HCT116 (cell line): ENCODE data around the gene IMPA2. TPM values are rescaled to one million over a fixed set of nuclear protein-coding genes. Genes with fewer than 3 reads are reported as not detected.

Source experiments
- ATAC-seq: fragments of 200-7000 bp; cut with Tn5 transposase; 2 replicates; pipeline ENCODE4 v1.9.1; 2020; ENCODE audit warnings: mild to moderate bottlenecking, moderate library complexity
- BruUV-seq: library from RNA; stranded (reverse); fragments of 400-500 nt; replicated peaks from 2 replicates; lab custom pipeline; 2021; lab: Mats Ljungman, UMichigan
- CTCF ChIA-PET: fragments of 300-600 bp; sonication (Branson Sonifier 250); formaldehyde crosslinking; loops from one replicate; lab custom pipeline; 2021; ENCODE audit warnings: antibody characterized with exemption; lab: Charles Lee
- POLR2A ChIA-PET: fragments of 300-600, 350-600 bp; sonication (Branson Sonifier 250); formaldehyde crosslinking; loops from one replicate; lab custom pipeline; 2021; ENCODE audit warnings: antibody characterized with exemption; lab: Charles Lee
- RAD21 ChIA-PET, 2 experiments: fragments of 300-600 bp; sonication (Branson Sonifier 250); formaldehyde crosslinking; loops; one replicate each; lab custom pipeline; 2023; ENCODE audit warnings: low total read pairs in 2 of 2; ENCODE audit not compliant: uncharacterized antibody in 2 of 2, unreplicated experiment in 2 of 2, low non-redundant PET in 1 of 2; lab: Charles Lee
- DNase-seq: peaks from one replicate; pipeline ENCODE4 v3.0.0-alpha.2; 2010; ENCODE audit warnings: low read depth, low spot score
- H2AFZ ChIP-seq: fragments of 200-600 bp; shearing (Covaris generic), sonication (generic); 2 replicates; pipeline ENCODE4 v1.6.1; 2017; ENCODE audit warnings: low read depth, mixed run types, mixed read lengths, antibody characterized with exemption, low read length; ENCODE audit not compliant: poor library complexity, severe bottlenecking
- H3K27ac ChIP-seq: 2 replicates; pipeline ENCODE4 v1.5.1; 2012; ENCODE audit warnings: low read depth, low read length
- H3K27me3 ChIP-seq: fragments of 200-600 bp; sonication (generic); 2 replicates; pipeline ENCODE4 v1.6.1; 2016; ENCODE audit warnings: mixed run types, low read length, mixed read lengths; ENCODE audit not compliant: insufficient read depth
- H3K36me3 ChIP-seq, 2 experiments: fragments of 200-500 bp in 1 of 2; fragments of 200-600 bp in 1 of 2; sonication (Bioruptor generic) in 1 of 2; sonication (generic) in 1 of 2; 2 replicates each; pipeline versions ENCODE4 v1.5.1 to v1.6.1; 2014 to 2016; ENCODE audit warnings: low read length in 2 of 2, inconsistent platforms in 1 of 2, mixed read lengths in 1 of 2, mixed run types in 1 of 2; ENCODE audit not compliant: insufficient read depth in 2 of 2, control insufficient read depth in 1 of 2
- H3K4me1 ChIP-seq, 2 experiments: fragments of 200-600 bp in 1 of 2; sonication (generic) in 1 of 2; 2 replicates each; pipeline versions ENCODE4 v1.5.1 to v1.6.1; 2012 to 2017; ENCODE audit warnings: low read length in 2 of 2, inconsistent platforms in 1 of 2, mild to moderate bottlenecking in 1 of 2, mixed read lengths in 1 of 2, mixed run types in 1 of 2, moderate library complexity in 1 of 2; ENCODE audit not compliant: insufficient read depth in 2 of 2, control insufficient read depth in 1 of 2
- H3K4me2 ChIP-seq: fragments of 200-600 bp; sonication (generic); 2 replicates; pipeline ENCODE4 v1.6.1; 2017; ENCODE audit warnings: mixed run types, low read length, mixed read lengths
- H3K4me3 ChIP-seq, 2 experiments: fragments of 200-600 bp in 1 of 2; sonication (generic) in 1 of 2; replicated peaks in 1 of 2; 2 replicates each; pipeline ENCODE4 v1.5.1; 2011 to 2016; ENCODE audit warnings: low read length in 2 of 2, control low read depth in 1 of 2, low read depth in 1 of 2, mild to moderate bottlenecking in 1 of 2, mixed read lengths in 1 of 2, mixed run types in 1 of 2
- H3K79me2 ChIP-seq: fragments of 200-600 bp; sonication (generic); 2 replicates; pipeline ENCODE4 v1.6.1; 2017; ENCODE audit warnings: mild to moderate bottlenecking, mixed run types, low read length, moderate library complexity, mixed read lengths; ENCODE audit not compliant: insufficient read depth
- H3K9ac ChIP-seq: fragments of 200-600 bp; sonication (generic); 2 replicates; pipeline ENCODE4 v1.6.1; 2016; ENCODE audit warnings: low read length, mixed read lengths
- H3K9me2 ChIP-seq: fragments of 200-600 bp; sonication (generic), shearing (Covaris generic); 2 replicates; pipeline ENCODE4 v1.6.1; 2017; ENCODE audit warnings: mixed run types, mild to moderate bottlenecking, moderate library complexity; ENCODE audit not compliant: insufficient read depth
- H3K9me3 ChIP-seq, 2 experiments: fragments of 200-500 bp in 1 of 2; fragments of 200-600 bp in 1 of 2; sonication (Bioruptor generic) in 1 of 2; sonication (generic) in 1 of 2; 2 replicates each; pipeline ENCODE4 v1.6.1; 2014 to 2017; ENCODE audit warnings: low read length in 2 of 2, mixed read lengths in 2 of 2, inconsistent platforms in 1 of 2, low read depth in 1 of 2, mild to moderate bottlenecking in 1 of 2, mixed run types in 1 of 2, moderate library complexity in 1 of 2; ENCODE audit not compliant: control insufficient read depth in 1 of 2, insufficient read depth in 1 of 2
- H4K20me1 ChIP-seq: fragments of 200-600 bp; sonication (generic), shearing (Covaris generic); 2 replicates; pipeline ENCODE4 v1.6.1; 2017; ENCODE audit warnings: mixed run types, mild to moderate bottlenecking, moderate library complexity; ENCODE audit not compliant: insufficient read depth
- ATF3 ChIP-seq: IDR thresholded peaks from 2 replicates; pipeline ENCODE4 v1.6.1; 2012
- CBX3 ChIP-seq: IDR thresholded peaks from 2 replicates; pipeline ENCODE4 v1.6.1; 2012; ENCODE audit warnings: low read depth
- CTCF ChIP-seq, 3 experiments: fragments of 200-600 bp in 1 of 3; sonication (generic) in 1 of 3; IDR thresholded peaks in 2 of 3; conservative IDR thresholded peaks in 1 of 3; 2 replicates each; pipeline ENCODE4 v1.5.1; 2012 to 2017; ENCODE audit warnings: low read depth in 2 of 3, low read length in 2 of 3, antibody characterized with exemption in 1 of 3, borderline replicate concordance in 1 of 3, control low read depth in 1 of 3, mild to moderate bottlenecking in 1 of 3, mixed read lengths in 1 of 3, mixed run types in 1 of 3, moderate library complexity in 1 of 3; ENCODE audit not compliant: insufficient read depth in 1 of 3
- EGR1 ChIP-seq: IDR thresholded peaks from 2 replicates; pipeline ENCODE4 v1.6.1; 2012; ENCODE audit warnings: low read depth
- EZH2 ChIP-seq: fragments of 200-600 bp; sonication (generic); IDR thresholded peaks from 2 replicates; pipeline ENCODE4 v1.6.1; 2017; ENCODE audit warnings: antibody characterized with exemption, mixed run types
- EZH2phosphoT487 ChIP-seq: fragments of 200-600 bp; IDR thresholded peaks from 2 replicates; pipeline ENCODE4 v1.6.1; 2018; ENCODE audit warnings: antibody characterized with exemption, borderline replicate concordance
- FOSL1 ChIP-seq: IDR thresholded peaks from 2 replicates; pipeline ENCODE4 v1.6.1; 2012; ENCODE audit warnings: low read depth
- MAX ChIP-seq: IDR thresholded peaks from 2 replicates; pipeline ENCODE4 v1.6.1; 2012
- POLR2A ChIP-seq: IDR thresholded peaks from 2 replicates; pipeline ENCODE4 v1.7.0; 2011; ENCODE audit warnings: borderline replicate concordance; ENCODE audit not compliant: insufficient read depth, insufficient read length; ENCODE audit errors: extremely low read depth
- RAD21 ChIP-seq: IDR thresholded peaks from 2 replicates; pipeline ENCODE4 v1.6.1; 2012; ENCODE audit warnings: low read depth, mild to moderate bottlenecking
- SP1 ChIP-seq: IDR thresholded peaks from 2 replicates; pipeline ENCODE4 v1.6.1; 2012; ENCODE audit warnings: low read depth
- SRF ChIP-seq: IDR thresholded peaks from 2 replicates; pipeline ENCODE4 v1.6.1; 2012; ENCODE audit warnings: low read depth
- YY1 ChIP-seq: IDR thresholded peaks from 2 replicates; pipeline ENCODE4 v1.6.1; 2011; ENCODE audit warnings: low read length, low read depth, moderate library complexity, mild to moderate bottlenecking; ENCODE audit not compliant: insufficient replicate concordance; ENCODE audit errors: extremely low read depth
- ZFX ChIP-seq: fragments of 450-650 bp; IDR thresholded peaks from 2 replicates; pipeline ENCODE4 v1.6.1; 2017
- intact Hi-C: fragments of 100-400 bp; cut with micrococcal nuclease; formaldehyde crosslinking; loops from 2 replicates; pipeline ENCODE4 v1.10.0; 2022
- total RNA-seq: library from RNA; stranded (reverse); gene quantifications from one replicate; pipeline ENCODE4 v1.2.1, GENCODE V29; 2021; ENCODE audit not compliant: unreplicated experiment

IMPA2 gene
- total RNA-seq, 1 experiment from 2014 or later = 32.5 TPM

GRCh38 chr18:11963991-11964484 is 17.3 kb upstream of the IMPA2 start:
- no peak overlapping the region for H3K27ac ChIP-seq
- no peaks in the 10 kb centered on the region for H3K27me3 ChIP-seq
- H3K36me3 ChIP-seq = no peaks in the 10 kb centered on the region
- H4K20me1 ChIP-seq = no peaks in the 10 kb centered on the region
- ATAC-seq = peak; percentile 69
- H3K4me3 ChIP-seq = no peak overlapping the region
- no peaks in the 10 kb centered on the region for H3K79me2 ChIP-seq
- no peak for TF ChIP-seq POLR2A
- peak in 2 of 3 experiments; percentile 11 to 20; a peak in 1 of 6 replicates for TF ChIP-seq CTCF (IDR thresholded peaks at IDR 0.05 in 2 of 3, conservative IDR thresholded peaks at IDR 0.05 in 1 of 3; ENCODE audit: borderline replicate concordance in 1 of 3, insufficient read depth in 1 of 3, low read depth in 2 of 3, low read length in 2 of 3)
- TF ChIP-seq, all 23 proteins: peak for 1
- ChIA-PET RAD21 (no interaction called here), POLR2A (no interaction called here), CTCF (interaction anchor here (1.2 kb wide), 1 partner anchor 26 kb away, joined by 4 read pairs; no protein-coding TSS in a partner anchor)
- H3K9ac ChIP-seq = no peak overlapping the region
- peaks cover 3 to 11% of the 10 kb centered on the region in 2 experiments; a peak in 3 of 4 replicates for H3K4me1 ChIP-seq
- BruUV-seq = no TSS peak
- DNase-seq = no peak
- no peaks in the 10 kb centered on the region for H3K9me3 ChIP-seq
- H3K9me2 ChIP-seq = no peaks in the 10 kb centered on the region
- H3K4me2 ChIP-seq = no peak overlapping the region
- intact Hi-C loops = no loop called here
- peak overlapping the region; percentile 31 for H2AFZ ChIP-seq

- H4K20me1 ChIP-seq = no peaks in the 10 kb centered on the region
- DNase-seq (no peak), ATAC-seq (no peak)
- intact Hi-C loops = no loop called here
- ChIA-PET CTCF (no interaction called here), POLR2A (interaction anchor here (0.8 kb wide), 1 partner anchor 11 kb away, joined by 3 read pairs; the partner anchor contains the start of gene IMPA2), RAD21 (no interaction called here)
- no peaks in the 10 kb centered on the region for H3K36me3 ChIP-seq
- no peak overlapping the region for H3K9ac ChIP-seq
- H3K4me1 ChIP-seq = no peaks in the 10 kb centered on the region
- no peaks in the 10 kb centered on the region for H3K9me2 ChIP-seq
- no peaks in the 10 kb centered on the region for H3K9me3 ChIP-seq
- H3K4me3 ChIP-seq = no peak overlapping the region
- no peaks in the 10 kb centered on the region for H3K79me2 ChIP-seq
- H2AFZ ChIP-seq = no peak overlapping the region
- H3K27me3 ChIP-seq = no peaks in the 10 kb centered on the region
- BruUV-seq = no TSS peak
- H3K27ac ChIP-seq = no peak overlapping the region
- H3K4me2 ChIP-seq = no peak overlapping the region
- no peak for TF ChIP-seq MAX
- TF ChIP-seq ZFX = no peak
- TF ChIP-seq ATF3 = no peak
- no peak for TF ChIP-seq CTCF (IDR thresholded peaks at IDR 0.05 in 2 of 3, conservative IDR thresholded peaks at IDR 0.05 in 1 of 3; ENCODE audit: borderline replicate concordance in 1 of 3, insufficient read depth in 1 of 3, low read depth in 2 of 3, low read length in 2 of 3)
- TF ChIP-seq POLR2A = no peak
- TF ChIP-seq EGR1 = no peak
- TF ChIP-seq EZH2phosphoT487 = no peak
- no peak for TF ChIP-seq FOSL1
- no peak for TF ChIP-seq RAD21
- TF ChIP-seq CBX3 = no peak
- TF ChIP-seq EZH2 = no peak
- TF ChIP-seq YY1 = no peak
- no peak for TF ChIP-seq SRF
- TF ChIP-seq SP1 = no peak
Measured at GRCh38 chr18:11969904-11970835, 11.1 kb upstream of the IMPA2 start.
